Dedifferentiated amniotic fluid mesenchymal stem cell (primary cell): ENCODE results near the gene HLA-DQA2.
"Not testable (repeated sequence)": the region's sequence is repeated elsewhere in the genome, so short reads cannot be mapped to it uniquely, and the experiment has no call there.

ENCODE experiments used
- DNase-seq: peaks from one replicate; pipeline ENCODE4 v3.0.0-alpha.2; 2016; ENCODE audit errors: extremely low spot score

The HLA-DQA2 gene

DNA sequence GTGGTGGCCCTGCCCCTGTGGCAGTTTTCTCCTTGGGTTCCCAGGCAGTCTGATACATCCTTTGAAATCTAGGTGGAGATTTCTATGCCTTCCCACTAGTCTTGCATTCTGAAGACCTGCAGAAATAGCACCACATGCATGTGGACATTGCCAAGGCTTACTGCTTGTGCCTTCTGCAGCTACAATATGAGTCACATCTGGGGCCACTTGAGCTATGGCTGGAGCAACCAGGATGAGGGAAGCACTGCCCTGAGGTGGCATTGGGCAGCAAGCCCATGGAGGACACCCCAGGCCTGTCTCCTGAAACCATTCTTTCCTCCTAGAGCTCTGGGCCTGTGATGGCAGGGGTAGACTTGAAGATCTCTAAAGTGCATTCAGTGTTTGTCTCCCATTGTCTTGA is 37.8 kb downstream of the HLA-DQA2 start:
- DNase-seq: no peak

DNA sequence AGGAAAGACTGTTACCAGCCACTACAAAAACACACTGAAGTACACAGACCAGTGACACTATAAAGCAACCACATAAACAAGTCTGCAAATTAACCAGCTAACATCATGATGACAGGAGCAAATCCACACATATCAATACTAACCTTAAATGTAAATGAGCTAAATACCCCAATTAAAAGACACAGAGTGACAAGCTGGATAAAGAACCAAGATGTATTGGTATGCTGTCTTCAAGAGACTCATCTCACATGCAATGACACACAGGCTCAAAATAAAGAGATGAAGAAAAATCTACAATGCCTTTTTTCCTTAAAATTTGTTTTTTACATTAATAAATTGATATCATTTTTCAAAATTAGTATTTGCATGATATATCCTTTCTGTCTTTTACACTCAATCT is 41.7 kb downstream of the HLA-DQA2 start:
- not testable (repeated sequence) for DNase-seq

DNA sequence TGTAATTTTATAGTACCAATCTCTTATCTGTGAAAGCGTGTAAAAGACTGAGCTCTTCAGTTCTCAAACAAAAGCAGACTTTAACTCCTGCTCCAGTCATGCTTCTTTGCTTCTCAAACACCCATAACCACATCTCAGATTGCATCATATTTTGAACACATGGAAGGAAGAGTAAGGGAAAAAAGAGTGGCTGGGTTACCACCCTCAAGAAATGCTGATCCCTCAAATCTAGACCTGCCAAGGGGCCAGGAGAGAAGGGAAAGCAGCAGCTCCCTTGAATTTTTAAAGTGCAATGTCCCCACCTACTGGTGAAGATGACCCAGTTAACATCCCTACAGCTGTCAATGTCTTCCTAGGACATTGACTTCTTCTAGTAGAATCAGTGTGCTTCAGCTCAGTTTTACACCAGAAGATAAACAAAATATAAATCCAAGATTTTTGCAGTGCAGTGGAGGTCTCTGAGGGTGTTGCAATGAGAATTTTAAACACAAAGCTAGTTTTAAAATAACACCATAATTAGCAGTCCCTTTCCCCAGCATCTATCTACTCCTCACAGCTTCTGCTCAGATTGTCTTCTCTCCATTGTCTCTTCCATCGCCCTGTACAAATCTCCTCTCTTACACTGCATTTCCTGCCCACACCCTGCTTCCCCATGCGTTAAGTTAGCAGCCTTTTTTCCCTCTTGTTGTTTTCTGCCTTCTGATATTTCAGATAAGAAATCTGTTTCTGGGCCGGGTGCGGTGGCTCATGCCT is 44.8 kb downstream of the HLA-DQA2 start:
- DNase-seq: peak; percentile 43

DNA sequence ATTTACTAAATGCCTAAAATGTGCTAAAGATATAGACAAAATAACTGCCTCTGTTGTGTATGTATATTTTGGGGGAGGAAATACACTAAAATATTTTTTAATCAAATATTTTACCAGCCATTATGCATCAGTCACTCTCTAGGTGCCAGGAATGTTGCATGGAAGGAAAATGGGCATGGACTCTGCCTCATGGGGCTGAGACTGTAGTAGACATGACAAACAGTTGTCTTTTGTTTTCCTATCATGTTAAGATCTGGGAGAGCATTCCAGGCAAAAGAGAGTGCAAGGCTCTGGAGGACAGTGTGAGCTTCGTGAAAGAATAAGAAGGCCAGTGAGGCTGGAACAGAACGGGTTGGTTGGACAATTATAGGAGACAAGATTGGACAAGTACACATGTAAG is 49.1 kb downstream of the HLA-DQA2 start:
- DNase-seq: peak; percentile 10

DNA sequence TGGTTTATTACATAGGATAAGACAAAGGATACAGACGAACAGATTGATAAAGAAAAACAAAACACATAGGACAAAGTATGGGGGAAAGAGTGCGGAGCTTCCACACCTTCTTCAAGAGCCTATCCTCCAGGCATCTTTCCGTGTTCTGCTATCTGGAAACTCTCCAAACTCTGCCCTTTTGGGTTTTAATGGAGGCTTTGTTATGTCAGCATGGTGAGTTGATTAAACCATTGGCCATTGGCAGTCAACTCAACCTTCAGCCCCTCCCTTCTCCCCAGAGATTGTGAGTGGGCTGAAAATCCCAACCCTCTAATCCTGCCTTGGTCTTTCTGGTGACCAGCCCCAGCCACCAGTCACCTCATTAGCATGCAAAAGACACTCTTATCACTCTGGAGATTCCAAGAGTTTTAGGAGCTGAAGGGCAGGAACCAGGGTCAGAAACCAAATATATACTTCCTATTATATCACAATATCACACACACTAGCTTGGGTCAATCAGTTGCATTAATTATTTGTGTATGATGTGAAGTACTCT is 51.8 kb downstream of the HLA-DQA2 start:
- DNase-seq: peak; percentile 5

DNA sequence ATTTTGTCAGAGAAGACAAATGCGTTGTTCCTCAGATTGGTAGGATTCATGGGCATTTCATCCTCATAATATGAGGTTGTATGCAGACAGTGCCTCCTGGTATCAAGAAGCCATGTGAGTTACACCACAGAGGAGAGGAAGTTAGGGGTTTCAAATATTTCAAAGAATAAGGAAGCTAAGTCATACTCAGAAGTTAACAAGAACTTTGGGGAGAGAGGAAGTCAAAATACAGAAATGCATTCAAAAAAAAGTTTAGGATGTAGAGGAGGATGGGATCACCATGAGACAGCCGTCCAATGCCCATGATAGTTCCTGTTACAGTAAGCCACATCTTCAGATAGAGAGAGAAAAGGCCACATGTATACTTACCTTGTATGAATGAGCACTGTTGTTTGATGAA is 53.3 kb downstream of the HLA-DQA2 start:
- no peak for DNase-seq
